ENCODE data around the gene TCF23.

- TF ChIP-seq CTCF (conservative IDR thresholded peaks at IDR 0.05; ENCODE audit: low read depth, low read length) (no peak), EZH2 (IDR thresholded peaks at IDR 0.05; ENCODE audit: borderline replicate concordance, low read depth, low read length, poor library complexity, severe bottlenecking) (no peak)
Observed at GRCh38 chr2:27189989-27190388, 41.2 kb downstream of the TCF23 start.

Measured in A673 (cell line).